GM18870 (cell line): Measurements from ENCODE around the gene PPP3CA.
"Not testable (repeated sequence)": the region's sequence is repeated elsewhere in the genome, so short reads cannot be mapped to it uniquely, and the experiment has no call there.

Experiments
- ATAC-seq: cut with Tn5 transposase; IDR thresholded peaks from one replicate; pipeline ENCODE4 v1.9.1; 2021; ENCODE audit warnings: moderate library complexity; ENCODE audit not compliant: unreplicated experiment

PPP3CA gene

DNA sequence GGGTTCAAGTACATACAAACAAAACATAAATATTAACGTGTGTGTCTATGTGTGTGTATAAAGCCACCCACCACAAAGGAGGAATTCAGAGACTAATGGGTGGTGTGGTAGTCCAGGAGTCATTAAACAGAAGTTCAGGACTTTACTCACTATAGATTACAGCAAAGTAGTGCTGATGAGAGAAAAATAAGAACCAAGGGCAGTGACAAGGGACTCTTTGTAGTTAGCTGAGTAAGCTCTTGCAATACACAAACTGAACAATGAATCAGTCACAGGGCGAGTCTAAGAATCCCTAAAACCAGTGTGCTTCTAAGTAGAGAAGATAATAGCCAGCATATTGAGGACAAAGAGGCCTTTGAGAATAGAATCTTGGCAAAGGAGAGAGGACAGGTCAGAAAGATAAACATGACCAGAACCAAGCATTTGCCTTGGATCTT is 232.4 kb downstream of the PPP3CA start:
- no peak for ATAC-seq

DNA sequence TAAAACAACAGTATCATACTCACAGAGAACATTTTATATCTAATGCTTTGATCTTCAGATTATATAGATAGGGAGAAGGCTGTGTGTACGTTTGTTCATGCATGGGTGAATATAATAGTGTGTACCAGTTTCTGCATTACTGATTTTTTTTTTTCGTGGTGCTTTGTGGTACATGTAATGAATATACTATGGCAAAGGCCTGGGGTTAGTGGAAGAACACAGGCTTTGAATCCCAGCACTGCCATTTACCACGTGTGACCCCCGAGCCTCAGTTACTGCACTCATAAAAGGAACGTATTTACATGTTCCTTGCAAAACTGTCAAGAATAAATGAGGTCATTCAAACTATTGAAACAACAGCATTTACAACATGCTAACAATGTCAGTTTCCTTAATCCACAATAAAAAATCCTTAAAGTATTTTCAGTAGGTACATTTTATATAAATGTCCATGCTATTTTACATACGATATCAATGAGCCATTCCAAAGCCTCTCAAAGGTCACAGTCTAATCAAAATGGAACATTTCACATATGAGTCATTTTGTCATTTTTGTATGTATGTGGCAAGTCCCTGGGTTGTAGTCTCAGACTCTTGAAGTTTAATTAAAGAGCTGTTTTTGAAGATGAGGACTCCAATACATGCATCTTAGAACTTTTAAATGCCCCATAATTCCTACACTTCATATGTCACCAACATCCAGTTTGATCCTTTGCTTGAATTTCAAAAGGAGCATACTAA is 242.8 kb downstream of the PPP3CA start:
- peak; percentile 38 for ATAC-seq

GRCh38 chr4:101103381-101104142 is 243.8 kb downstream of the PPP3CA start:
- ATAC-seq: peak; percentile 89

- ATAC-seq: no peak
Observed at GRCh38 chr4:101102114-101102742, 245.1 kb downstream of the PPP3CA start.

- ATAC-seq: no peak
Observed at GRCh38 chr4:101101072-101101471, 246.3 kb downstream of the PPP3CA start.

DNA sequence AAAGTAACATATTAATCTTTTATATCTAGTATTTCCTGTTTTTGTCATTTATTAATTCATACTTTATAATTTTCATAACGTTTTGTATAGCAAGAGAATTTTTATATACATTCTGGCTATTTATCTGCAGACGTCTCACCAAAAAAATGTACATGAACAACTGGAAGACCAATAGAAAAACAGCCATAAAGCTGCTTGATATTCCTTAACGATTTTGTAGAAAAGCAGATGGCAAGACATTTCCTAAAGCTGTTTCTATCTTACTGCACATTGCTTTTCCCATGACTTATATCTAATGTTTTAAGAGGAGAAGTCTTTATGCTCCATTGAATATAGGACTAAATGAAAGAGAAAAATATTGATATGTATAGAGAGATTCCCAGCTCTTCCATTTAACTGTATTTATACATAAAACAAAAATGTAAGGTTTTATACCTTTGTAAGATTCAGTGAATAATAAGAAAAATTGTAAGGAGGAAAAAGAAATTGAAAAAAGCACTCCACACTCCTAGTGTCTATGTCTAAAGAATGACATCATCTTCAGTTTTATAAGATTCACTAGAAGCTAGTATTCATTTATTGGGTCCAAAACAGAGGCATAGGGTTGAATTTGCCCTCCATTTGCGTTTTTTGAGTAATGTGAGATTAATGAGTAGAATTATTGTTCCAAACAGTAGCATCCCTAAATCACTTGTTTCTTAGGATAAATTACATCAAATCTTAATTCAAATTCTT is 248.5 kb downstream of the PPP3CA start:
- no peak for ATAC-seq

GRCh38 chr4:101092609-101093008 is 254.7 kb downstream of the PPP3CA start:
- not testable (repeated sequence) for ATAC-seq

GRCh38 chr4:101089168-101089567 is 258.2 kb downstream of the PPP3CA start:
- ATAC-seq: no peak

DNA sequence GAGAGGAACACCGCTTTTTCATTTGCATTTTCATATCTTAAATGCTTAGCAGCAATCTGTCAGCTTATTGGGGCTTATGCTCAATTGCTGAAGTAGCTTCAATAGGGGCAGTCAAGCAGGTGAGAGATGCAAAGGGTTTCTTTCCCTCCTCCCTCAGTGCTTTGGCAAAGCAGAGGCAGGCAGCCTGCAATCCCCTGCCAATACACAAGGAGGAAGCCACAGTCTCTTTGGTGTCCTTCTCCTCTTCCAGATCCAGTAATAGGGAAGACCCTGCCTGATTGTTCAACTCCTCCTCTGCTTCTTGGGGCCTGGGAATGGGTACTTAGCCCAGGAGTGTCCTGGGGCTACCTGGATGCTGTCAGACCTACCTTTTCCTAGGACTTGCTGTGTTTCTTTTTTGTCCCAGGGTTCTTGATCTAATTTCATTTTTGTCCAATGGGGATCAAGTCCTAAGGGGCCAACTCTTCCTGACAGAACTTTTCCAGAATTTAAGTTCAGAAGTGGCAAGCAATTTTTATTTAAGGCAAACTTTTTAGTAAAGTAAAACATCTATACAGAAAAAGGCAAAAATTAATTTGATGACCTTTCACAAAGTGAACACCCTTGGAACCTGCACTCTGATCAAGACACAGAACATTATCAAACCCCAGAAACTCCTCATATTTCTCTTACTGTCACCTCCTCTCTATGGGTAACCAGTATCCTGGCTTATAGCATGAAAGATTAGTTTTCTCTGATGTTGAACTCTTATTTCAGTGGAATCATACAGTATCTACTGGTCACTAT is 260.3 kb downstream of the PPP3CA start:
- no peak for ATAC-seq

GRCh38 chr4:101083131-101083530 is 264.2 kb downstream of the PPP3CA start:
- no peak for ATAC-seq

DNA sequence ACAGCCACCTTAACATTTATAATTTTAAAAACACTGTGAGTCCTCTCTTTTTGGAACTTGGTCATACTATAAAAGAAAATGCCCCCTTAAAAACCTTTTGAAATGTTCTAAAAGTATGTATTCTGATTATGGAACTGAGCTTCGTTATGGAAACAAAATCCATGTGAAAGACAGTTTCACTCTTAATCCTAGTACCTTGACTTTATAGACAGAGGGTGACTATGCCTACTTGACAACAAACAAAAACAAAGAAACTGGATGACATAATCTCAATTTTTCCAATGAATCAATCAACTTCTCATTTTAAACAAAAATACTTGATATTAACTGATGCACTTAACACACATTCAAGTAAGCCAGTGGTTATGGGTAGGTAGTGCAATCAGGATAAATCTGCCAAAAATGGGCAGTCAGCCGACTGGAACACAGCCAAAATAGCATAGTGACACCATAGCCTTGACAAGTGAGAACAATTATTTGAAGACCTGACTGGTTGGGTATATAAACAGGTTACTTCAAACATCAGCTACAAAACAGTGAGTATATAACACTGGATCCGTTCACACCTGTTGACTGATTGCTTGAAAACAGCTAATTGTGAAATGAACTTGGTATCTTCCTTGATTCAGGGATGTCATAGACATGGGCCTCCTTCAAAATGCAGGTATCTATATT is 265.5 kb downstream of the PPP3CA start:
- no peak for ATAC-seq

GRCh38 chr4:101081166-101081565 is 266.2 kb downstream of the PPP3CA start:
- no peak for ATAC-seq

DNA sequence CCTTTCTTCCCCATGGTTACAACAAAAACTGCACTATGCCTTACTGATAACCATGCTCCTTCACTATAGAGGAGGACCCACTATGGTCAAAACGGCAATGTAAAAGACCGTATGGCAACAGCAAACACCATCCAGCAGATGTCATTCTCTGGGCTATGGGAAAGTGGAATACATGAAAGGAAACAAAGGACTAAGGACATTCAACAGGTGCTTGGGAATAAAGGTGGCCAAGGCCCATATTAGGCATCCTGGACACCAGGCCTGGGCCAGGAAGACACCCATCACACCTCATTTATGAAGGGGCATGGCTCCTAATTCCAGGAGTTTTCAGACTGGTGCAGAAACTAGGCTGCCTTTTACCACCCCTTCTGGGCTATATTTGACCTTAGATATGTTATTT is 268.4 kb downstream of the PPP3CA start:
- no peak for ATAC-seq

DNA sequence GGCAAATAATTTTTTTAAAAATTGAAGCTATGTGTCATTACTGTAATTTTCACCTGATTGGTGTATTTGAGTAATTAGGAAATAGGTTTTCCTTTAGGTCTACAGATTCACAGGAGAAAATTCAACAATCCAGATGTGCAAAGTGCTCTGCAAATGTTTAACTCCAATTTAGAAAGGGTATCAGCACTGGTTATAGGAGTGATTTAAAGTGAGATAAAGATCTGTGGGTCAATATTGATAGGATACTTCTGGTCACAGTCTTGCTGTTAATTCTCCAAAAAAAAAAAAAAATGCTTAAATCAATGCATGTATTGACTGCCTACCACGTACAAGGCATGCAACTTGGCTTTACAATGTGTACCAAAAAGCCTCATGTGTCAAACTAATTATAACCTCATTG is 271.3 kb downstream of the PPP3CA start:
- ATAC-seq: no peak

- no peak for ATAC-seq
Observed at GRCh38 chr4:101075536-101075935, 271.8 kb downstream of the PPP3CA start.

DNA sequence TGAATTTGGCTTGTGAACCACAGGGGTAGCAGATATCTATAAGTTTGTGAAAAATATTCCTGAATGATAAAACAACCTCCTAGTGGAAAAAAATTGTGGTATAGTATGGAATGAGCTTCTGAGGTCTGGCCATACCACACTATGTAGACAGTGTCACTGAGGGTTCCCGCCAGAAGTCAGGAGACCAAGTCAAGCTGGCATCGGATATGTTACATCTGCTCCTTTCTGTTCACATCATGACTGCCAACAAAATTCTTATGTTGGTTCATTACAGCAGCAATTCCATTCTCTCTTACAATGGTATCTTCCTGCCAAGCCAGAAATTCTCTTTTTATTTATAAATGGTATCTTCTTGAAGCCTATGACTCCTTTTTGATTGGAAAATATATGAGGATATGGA is 273.0 kb downstream of the PPP3CA start:
- ATAC-seq: no peak

DNA sequence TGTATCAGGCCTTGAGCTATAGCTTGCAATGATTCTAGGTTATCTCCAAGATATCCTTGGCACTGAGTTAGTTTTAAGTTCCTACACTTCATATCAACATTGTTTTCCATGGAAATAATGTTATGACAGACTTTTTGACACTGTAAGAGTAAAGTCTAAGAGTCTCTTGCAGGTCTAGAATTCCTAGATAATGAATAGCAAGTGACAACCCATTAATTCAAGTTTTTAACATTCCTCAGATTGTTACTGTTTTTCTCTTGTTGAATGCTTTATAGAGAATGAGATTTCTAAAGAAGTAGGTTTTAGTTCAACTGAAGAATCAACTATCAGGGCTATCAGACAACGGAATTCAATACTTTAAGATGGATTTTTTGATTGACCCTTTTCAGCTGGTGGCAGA is 276.1 kb downstream of the PPP3CA start:
- no peak for ATAC-seq

DNA sequence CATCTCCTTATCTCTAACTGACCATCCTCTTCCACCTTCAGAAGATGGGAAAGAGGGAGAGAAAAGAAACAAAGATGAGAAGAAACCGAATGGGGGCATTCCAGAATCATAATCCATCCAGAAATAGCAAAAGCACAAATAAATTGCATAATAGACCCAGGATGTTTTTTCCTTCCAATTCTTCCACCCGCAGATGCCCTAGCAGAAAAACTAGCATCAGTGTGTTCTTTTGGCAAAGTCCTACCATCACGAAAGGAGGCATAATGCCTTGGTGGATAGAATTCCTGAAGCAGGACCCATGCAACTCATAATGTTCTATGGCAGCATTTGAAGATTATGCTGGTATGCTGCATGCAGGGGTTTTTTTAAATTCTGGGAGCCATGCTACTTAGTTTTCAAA is 279.2 kb downstream of the PPP3CA start:
- ATAC-seq: no peak

GRCh38 chr4:101067383-101067782 is 279.9 kb downstream of the PPP3CA start:
- ATAC-seq: no peak

- no peak for ATAC-seq
Observed at GRCh38 chr4:101066626-101067170, 280.6 kb downstream of the PPP3CA start.
